HG02759 (cell line): ENCODE measurements around the gene JCAD.
"Not testable (repeated sequence)": the region's sequence is repeated elsewhere in the genome, so short reads cannot be mapped to it uniquely, and the experiment has no call there.

ENCODE experiments used
- ATAC-seq: cut with Tn5 transposase; IDR thresholded peaks from one replicate; pipeline ENCODE4 v1.9.1; 2021; ENCODE audit warnings: mild to moderate bottlenecking, moderate library complexity; ENCODE audit not compliant: unreplicated experiment

The JCAD gene

DNA sequence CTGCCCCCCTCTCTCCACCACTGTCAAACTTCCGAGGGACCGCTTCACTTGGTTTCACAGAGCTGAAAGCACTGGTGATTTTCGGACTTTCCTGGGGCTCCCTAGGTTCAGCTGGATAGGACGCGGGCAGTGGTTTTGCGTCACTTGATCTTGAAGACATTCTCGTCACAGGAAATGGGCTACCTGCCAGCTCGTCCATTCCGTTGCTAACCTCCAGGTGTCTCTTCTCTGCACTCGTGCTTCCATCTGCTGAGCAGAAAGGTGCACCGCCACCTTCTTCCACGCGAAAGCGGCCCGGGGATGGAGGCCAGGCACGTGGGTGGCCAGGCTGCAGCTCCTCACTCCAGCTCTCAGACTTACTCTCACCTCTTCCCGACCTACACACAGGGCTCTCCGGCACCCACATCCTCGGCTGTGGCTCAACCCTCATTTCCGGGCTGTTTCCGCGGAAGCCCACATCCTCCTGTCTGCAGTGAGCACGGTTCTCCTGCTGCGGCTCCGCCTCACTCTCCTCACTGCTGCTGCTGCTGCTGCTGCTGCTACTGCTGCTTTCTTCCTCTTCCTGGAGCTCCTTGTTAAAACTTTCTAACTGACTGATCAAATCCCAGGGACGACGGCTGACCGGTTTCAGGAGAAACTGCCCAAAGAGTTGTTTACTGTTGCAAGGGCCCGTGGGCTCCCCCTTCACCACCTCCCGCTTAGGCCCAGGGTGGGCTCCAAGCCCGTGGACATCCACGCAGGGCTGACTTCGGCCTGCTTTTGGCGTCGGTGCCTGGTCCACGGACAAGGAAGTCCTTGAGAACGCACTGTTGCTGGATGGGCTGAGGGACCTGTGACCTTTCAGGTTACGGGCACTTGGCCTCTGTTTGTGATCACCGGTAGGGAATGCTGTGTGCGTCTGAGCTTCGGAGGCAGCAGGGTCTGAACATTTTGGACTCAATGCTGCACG is 32.1 kb downstream of the JCAD start:
- peak; percentile 95 for ATAC-seq

DNA sequence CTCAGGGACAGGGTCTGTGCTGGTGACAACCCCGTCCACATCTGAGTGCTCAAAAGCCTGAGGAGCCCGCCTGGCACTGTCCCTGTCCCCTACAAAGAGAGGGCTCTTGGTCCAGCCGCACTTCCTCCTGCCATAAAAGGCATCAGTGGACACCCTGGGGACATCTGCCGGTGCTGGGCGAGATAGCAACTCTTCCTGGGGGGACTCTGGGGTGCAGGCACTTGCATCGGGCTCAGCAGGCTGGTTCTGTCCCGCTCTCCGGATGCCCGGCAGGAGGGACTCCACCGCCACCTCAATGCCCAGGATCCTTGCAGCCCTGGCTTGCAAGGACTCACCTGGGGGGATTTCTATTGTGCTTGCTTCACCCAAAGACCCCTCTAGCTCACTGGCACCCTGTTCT is 32.8 kb downstream of the JCAD start:
- ATAC-seq, result no peak

DNA sequence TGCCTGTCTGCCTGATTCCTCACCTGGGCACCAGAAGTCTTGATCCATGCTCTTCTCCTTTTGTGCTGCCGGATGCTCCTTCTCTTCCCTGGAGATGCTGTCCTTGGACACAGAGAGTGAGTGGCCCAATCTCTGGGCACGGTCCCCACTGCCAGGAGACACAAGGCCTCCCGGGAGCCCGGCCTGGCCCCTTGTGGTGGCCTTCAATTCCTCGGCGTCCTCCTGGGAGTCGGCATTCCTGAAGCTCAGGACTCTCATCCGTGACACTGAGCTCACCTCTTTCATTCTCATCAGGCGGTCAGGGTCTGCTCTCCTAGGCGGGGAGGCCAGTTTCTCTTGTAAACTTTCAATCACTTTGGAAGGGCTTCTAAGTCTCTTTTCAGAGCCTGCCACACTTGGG is 33.3 kb downstream of the JCAD start:
- no peak for ATAC-seq

DNA sequence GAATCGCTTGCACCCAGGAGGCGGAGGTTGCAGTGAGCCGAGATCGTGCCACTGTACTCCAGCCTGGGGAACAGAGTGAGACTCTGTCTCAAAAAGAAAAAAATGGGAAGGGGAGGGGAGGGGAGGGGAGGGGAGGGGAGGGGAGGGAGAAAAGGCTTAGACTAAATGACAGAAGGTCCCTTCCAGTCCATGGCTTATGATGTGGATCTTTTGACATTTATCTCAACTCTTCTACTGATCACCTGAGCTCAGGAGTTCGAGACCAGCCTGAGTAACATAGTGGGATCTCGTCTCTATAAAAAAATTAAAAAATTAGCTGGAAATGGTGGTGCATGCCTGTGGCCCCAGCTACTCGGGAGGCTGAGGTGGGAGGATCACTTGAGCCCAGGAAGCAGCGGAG is 34.0 kb downstream of the JCAD start:
- not testable (repeated sequence) for ATAC-seq

DNA sequence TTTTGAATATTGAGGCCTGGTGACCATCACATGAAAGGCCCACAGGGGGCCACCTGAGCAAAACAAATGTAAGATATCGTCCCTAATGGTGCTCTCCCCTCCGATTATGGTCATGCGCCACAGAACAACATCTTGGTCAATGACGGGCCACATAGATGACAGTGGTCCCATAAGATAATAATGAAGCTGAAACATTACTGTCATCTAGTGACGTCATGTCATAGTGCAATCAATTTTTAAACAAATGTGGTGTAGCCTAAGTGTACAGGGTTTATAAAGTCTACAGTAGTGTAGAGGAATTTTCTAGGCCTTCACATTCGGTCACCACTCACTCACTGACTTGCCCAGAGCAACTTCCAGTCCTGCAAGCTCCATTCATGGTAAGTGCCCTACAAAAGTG is 36.8 kb downstream of the JCAD start:
- no peak for ATAC-seq

DNA sequence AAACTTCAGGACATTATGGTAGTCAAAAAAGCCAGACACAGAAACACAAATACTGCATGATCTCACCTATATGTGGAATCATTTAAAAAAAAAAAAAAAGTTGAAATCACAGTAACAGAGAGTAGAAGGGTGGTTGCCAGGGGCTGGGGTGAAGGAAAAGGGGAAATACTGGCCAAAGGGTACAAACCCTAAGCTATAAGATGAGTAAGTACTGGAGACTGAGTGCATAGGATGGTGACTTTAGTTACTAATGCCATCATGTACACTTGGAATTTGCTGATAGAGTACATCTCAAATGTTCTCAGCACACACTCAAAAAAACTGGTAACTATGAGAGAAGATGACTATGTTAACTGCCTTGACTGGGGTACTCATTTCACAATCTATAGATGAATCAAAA is 39.9 kb downstream of the JCAD start:
- ATAC-seq, result no peak

DNA sequence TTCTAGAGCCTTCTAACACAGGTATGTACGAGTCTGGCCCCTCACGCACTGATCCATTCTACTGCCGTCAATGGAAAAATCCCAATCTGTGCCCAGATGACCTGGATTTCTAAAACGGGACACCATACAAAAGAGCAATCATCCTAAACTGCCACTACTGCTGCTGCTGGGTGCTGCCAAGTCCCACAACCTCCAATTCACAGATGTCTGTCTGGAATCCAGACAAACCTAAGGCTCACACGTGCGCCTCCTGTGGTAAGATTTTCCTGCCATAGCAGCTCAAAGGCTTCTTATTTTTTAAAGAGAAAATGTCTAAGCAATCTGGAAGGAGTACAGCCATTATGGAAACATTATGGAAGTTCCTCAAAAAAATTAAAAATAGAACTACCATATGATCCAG is 40.9 kb downstream of the JCAD start:
- no peak for ATAC-seq

DNA sequence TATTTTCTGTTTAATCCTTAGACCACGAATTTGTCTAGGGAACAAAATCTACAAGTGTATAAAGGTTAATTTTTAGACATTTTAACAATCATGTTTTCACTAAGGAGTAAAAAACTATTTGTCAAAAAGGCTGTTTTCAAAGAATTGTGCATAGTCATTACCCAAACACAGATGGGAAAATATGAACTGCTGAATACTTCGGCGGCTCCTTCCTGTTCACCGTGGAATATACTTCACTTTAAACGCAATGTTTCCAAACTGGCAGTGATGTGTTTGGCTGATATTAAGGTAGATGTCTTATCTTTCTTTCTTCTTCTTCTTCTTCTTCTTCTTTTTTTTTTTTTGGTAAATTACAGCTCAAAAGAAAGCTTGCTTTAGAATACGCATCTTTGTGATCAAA is 41.4 kb downstream of the JCAD start:
- ATAC-seq, result no peak

DNA sequence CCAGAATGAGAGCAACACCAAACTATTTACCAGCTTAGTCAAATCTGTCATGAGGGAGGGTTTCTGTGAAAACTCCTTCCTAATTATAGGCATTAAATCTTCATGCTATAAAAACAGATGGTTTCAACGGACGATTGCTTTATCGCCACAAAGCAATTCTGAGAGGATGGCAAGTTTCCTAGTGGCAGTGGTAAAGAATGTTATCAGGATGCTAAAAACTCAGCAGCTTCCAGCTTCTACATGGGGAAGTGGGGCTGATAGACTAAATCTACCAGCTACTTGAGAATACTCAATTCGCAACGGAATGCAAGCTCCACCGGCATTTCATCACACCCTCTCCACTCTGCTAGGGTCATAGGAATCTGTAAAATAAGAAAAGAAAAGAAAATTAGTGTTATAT is 41.8 kb downstream of the JCAD start:
- no peak for ATAC-seq

DNA sequence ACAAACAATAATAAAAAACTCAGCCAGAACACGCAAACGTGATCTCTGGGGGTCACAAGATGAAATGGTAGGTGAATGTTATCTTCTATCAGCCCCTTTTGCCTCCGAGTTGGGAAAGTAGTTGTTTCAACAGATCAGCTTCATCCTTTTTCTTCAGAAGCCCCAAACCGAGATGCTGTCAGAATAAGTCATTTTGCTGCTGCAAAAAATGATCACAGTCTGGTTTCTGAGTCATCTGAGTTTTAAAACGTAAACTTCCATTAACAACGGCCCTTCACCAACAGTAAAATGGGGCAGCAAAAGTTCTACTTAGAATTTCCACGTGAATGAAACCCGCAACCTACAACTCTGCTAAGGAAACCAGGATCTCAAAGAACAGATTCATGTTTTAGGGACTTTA is 44.9 kb downstream of the JCAD start:
- no peak for ATAC-seq

DNA sequence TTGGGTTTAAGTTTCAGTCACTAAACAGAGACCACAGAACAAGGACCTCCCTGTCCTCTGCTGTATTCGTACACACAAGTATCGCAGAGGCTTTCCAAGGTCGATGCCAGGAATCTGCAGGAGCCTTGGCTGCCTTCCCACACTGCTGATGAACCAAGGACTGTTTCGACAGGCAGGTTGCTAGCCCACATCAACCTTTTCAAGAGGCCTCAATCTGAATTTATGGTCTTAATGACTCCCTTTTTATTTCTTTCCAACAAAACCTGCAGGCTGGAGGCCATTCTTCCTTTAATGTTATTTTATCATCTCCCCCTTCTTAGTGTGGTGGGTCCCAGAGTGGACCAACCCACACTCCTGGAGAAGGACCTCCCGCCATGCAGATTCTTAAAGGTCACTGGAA is 45.6 kb downstream of the JCAD start:
- no peak for ATAC-seq

DNA sequence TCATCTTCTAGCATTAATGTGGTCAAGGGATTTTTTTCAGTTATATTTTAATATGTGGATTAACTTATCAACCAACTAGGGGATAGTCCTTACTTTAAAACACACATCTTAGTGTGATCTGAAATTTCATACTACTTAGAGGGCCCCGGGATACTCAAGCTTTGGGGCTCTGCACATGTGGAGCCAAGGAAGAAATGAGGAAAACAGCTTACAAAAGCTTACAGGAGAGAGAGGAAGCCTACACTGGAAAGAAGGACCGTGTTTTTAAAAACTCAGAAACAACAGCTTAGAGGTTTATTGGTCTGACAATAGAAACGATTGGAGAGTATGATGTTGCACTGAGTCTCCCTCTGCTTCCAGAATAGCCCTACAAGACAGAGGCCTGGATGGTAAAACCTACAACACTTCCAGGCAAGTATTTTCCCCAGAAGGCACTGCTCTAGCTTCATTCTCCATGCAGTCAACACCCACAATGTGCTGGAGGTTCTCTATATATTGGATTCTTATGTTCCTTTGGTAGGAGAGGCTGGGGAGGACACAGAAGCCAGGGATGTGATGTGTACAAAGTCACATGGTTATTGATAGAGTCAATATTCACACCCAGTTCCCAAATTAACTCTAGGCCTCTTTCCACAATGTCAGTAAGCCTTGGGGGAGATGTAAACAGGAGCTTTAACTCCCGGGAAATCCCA is 47.3 kb downstream of the JCAD start:
- ATAC-seq, result no peak

DNA sequence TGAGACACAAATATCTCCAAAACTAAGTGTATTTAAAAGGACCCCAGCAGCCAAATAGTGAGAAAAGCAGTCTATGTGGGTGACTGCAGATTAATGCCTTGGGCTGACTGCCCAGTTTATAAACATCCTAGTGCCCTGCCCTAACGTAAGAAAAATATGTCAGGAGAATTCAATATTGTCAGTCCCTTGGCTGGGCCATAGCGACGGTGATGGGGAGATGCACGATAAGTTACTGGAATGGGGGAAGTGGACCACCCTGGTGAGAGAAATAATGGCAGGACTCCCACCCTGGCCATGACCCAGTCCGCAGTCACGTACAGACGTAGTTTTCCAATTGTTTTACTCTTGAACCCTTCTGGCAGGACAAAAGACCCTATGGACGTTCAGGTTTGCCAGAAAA is 48.0 kb downstream of the JCAD start:
- ATAC-seq, result no peak

DNA sequence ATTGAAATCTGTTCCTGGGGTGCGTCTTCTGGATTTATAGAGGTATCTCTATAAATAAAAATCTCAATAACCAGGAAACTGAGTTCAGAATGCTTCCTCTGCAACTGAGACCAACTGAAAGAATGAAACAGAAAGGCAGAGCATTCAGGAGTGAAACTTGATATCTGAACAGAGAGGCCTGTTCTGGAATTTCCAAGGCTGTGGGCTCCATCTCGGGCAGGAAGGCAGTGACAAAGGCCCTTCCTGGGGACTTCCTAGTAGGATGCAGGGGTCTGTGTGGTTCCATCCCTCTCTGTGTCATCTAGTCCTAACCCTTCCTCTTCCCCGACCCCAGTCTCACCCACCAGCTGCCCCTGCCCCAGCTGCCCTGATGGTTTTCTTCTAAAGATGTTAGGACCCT is 52.0 kb downstream of the JCAD start:
- no peak for ATAC-seq

DNA sequence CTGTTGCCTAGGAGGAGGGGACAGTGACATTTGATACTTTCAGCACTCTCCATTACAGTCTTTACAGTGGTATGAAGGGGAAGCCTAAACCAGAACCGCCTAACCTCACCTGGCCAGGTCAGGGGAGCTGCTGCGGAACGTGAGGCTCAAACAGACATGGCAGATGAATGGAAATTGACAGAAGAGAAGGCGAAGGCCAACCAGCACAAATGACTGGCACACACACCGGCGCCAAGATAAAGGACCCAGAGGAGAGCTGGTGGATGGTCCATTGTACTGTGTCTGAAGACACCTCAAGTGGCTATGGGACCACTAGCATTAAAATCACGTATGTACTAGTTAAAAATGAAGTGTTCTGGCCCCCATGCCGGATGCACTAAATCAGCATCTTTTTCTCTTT is 53.0 kb downstream of the JCAD start:
- no peak for ATAC-seq

DNA sequence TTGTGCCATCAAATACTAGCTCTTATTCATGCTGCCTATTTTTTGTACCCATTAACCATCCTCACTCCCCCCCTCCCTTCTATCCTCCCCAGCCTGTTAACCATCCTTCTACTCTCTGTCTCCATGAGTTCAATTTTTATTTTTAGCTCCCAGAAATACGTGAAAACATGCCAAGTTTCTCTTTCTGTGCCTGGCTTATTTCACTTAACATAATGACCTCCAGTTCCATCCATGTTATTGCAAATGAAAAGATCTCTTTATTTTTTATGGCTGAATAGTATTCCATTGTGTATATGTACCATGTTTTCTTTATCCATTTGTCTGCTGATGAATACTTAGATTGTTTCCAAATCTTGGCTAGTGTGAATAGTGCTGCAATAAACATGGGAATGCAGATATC is 54.3 kb downstream of the JCAD start:
- ATAC-seq, result not testable (repeated sequence)

DNA sequence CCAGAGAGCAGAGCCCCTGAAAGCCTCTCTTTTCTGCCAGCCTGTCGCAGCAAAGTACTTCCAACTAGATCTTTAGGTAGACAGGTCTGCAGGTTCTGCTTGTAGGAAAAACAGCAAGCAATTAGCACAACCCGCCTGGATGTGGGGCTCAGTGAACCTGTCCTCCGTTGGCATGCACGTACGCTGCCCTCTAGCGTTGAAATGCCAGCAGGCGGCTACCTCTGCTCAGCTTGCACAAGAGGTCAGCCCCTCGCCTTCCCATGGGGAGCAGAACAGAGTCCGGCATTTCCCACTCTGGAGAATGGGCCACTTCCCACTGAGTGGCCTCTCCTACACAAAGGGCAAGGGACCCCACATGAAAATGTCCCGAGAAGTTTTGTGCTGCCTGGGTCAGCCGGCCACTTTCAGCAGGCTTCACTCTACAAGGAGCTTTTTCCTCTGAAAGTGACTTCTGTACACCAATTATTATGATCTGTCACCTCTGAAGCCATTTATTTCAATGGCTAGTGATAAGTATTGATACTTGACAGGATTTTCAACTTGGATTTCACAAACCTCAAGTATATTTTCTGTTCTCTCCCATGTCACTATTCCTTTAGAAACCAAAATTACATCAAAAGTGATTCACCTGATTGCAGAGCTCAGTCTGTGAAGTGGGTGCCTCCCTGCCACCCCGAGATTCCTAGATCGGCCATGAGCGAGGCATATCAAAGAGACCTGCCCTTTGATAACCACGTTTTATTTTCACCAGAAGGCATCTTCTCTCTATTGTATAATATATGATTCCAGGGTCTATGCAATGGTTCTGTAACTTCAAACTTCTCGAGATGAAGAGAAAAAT is 56.7 kb downstream of the JCAD start:
- no peak for ATAC-seq

DNA sequence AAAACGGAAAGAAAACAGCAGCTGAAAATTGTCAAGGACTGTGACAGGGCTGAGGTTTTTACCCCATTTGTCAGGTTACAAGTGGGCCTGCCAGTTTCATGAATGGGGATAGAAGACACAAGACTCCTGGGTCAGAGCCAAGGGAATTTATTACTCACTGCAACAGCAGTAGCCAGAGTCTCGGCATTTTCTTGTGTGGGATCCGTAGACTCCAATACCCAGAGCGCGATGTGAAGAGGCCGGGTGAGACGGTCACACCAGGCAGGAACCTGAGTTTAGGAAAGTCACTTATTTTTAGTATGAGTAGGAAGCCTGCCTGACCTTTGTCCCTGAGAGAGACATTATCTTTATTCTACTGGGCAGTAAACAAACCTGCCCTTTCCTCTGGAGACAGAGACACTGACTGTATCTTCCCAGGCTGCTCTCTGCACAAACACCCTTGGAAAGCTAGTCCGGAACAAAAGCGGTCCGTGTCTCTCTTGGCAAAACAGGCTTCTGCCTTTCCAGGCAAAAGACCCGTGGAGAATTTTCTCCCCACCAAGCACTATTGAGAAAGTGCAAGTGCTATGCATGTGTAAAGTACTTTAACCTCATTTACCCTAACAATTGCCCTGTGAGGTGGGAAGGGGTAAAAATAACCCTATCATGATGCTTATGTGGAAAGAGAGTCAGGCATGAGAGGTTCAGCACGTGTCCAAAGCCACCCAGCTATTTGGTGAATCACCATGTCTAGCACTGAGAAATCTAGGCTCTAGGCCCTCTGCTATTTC is 58.4 kb downstream of the JCAD start:
- no peak for ATAC-seq

DNA sequence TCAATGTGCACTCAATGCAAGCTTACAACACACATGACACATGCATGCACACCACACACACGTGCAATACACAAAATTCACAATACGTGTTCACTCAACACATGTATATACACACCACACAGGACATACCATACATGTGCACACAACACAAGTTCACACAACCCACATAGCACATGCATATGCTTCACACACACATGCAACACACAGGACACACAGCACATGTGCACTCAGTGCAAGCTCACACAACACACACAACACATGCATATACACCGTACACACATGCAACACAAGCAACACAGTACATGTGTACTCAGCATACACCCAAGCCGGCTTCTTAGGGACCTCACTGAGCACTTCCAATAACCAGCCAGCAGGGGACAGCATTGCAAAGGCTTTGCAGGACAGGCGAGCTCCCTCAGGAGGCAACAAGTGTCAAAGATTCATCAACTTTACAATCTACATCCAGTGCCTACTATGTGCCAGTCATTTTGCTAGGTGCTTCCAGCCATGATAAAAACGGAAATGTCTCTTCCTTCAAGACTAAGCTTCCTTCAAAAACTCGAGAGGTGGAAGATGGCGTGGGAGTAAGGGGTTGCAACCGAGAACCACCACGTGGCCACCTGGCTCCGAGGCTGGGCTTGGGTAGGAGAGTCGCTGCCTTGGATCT is 61.1 kb downstream of the JCAD start:
- ATAC-seq, result peak; percentile 77

DNA sequence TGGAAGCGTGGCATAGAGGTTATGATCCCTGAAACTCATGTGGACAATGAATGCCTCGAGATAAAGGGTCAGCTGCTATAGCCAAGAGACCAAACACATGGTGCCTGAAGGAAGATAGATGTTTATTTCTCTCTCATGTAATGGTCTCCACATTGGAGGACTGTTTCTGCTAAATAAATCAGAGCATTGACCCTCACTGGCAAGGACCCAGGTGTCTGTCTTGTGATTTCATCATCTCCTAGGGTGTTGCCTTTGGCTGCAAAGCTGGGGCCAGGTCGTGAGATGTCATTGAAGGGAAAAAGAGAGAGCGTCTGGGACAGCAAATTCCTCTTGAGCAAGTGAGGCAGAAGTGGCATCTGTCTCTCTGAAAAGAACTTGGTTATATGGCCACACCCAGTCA is 64.6 kb downstream of the JCAD start:
- no peak for ATAC-seq
